ENCODE data around the gene HAGHL.
"Not testable (repeated sequence)": the region's sequence is repeated elsewhere in the genome, so short reads cannot be mapped to it uniquely, and the experiment has no call there.

HAGHL gene

GRCh38 chr16:684961-685696 lies 41.8 kb upstream of the HAGHL start:
- TF ChIP-seq, protein P1, sequence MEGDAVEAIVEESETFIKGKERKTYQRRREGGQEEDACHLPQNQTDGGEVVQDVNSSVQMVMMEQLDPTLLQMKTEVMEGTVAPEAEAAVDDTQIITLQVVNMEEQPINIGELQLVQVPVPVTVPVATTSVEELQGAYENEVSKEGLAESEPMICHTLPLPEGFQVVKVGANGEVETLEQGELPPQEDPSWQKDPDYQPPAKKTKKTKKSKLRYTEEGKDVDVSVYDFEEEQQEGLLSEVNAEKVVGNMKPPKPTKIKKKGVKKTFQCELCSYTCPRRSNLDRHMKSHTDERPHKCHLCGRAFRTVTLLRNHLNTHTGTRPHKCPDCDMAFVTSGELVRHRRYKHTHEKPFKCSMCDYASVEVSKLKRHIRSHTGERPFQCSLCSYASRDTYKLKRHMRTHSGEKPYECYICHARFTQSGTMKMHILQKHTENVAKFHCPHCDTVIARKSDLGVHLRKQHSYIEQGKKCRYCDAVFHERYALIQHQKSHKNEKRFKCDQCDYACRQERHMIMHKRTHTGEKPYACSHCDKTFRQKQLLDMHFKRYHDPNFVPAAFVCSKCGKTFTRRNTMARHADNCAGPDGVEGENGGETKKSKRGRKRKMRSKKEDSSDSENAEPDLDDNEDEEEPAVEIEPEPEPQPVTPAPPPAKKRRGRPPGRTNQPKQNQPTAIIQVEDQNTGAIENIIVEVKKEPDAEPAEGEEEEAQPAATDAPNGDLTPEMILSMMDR (IDR thresholded peaks at IDR 0.05; ENCODE audit: insufficient read depth, low read depth, low read length, missing control alignments), result no peak
- DNase-seq (ENCODE audit: low read depth), result no peak
- peak overlapping the region; percentile 57 for H3K4me3 ChIP-seq (ENCODE audit: low read length)

- TF ChIP-seq, protein P1 (IDR thresholded peaks at IDR 0.05; ENCODE audit: insufficient read depth, low read depth, low read length, missing control alignments), result peak; percentile 49
- DNase-seq (ENCODE audit: low read depth), result peak; percentile 49
- H3K4me3 ChIP-seq (ENCODE audit: low read length), result no peak overlapping the region
Measured at GRCh38 chr16:685967-686366, 40.9 kb upstream of the HAGHL start.

DNA sequence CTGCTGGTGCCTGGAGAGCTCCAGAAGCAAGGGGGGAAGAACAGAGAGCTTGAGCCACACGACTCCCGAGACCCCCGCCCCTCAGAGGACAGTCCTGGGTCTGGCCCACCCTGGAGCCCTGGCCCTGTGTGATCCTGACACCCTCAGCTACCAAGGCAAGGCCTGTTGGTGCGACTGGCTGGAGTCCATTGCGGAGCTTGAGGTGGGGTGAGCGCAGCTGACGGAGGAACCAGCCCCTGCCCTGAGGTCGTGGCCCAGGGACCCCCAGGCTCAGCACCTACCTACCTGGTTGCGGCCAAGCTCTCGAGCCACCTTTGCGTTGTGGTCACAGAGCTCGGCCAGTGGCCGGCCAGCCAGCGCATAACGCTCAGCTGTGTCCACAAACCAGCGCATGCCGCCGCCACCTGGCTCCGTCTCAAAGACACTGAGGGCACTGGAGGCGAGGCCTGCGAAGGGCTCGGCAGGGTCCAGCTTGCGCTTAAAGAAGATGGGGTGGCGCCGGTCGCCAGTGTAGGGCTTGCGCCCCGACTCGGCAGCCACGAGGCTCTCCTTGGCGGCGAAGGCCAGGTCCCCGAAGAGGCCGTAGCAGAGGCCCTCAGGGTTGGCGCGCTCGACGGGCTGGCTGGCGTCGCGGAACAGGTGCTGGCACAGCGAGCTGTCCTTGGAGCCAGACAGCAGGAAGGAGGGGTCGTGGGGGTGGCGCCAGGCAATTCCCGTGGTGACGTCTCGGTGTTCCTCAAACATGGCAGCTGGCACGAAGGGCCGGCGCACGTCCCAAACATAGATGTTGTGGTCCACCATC lies 40.2 kb upstream of the HAGHL start:
- no peak for DNase-seq (ENCODE audit: low read depth)
- H3K4me3 ChIP-seq (ENCODE audit: low read length), result no peak overlapping the region
- TF ChIP-seq, protein P1 (IDR thresholded peaks at IDR 0.05; ENCODE audit: insufficient read depth, low read depth, low read length, missing control alignments), result no peak

DNA sequence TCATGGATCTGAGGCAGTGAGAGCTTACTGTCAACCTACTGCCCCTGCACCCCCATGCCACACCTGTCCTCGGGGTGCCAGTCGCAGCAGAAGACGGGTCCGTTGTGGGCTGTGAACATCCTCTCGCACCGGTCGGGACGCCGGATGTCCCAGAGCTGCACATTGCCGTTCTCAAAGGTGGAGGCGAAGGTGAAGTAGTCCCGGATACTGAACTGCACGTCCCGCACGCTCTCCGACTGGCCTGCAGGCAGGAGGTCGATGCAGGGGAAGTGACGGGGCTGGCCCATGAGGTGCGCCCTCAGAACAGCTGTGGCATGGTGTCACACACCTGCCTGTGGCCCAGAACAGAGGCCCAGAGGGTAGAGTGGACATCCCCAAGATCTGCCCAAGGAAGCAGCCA lies 39.4 kb upstream of the HAGHL start:
- TF ChIP-seq, protein P1 (IDR thresholded peaks at IDR 0.05; ENCODE audit: insufficient read depth, low read depth, low read length, missing control alignments), result no peak
- no peak overlapping the region for H3K4me3 ChIP-seq (ENCODE audit: low read length)
- no peak for DNase-seq (ENCODE audit: low read depth)

DNA sequence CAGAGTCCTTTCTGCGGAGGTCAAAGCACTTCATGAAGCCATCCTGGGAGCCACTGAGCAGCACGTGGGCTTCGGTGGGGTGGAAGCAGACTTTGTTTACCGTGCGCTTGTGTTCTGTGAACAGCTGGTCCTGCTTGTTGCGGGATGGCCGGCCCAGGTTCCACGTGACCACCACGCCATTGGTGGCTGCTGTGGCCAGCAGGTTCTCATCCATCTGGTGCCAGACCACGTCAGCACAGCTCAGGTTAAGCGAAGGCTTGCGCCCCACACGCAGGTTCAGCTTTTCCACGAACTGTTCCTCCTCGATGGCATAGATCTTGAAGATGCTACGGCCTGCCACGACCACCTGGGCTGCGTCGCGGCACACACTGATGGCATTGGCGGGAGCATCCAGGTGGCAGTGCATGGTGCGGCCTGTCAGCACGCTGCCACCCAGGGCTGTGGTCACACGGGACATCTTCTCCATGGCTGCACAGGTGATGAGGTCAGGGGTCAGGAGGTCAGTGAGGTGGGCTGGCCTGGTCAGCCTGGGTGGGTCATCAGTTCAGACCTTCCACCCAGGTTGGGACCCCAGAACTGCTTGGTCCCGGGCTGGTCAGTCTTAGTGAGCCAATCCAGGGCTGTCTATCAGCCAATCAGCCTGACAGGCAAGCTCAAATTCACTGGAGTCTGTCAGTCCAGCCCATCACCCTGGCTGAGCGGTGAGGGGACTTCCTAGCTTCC lies 37.6 kb upstream of the HAGHL start:
- TF ChIP-seq, protein P1 (IDR thresholded peaks at IDR 0.05; ENCODE audit: insufficient read depth, low read depth, low read length, missing control alignments), result no peak
- DNase-seq (ENCODE audit: low read depth), result no peak

GRCh38 chr16:691242-691641 lies 35.7 kb upstream of the HAGHL start:
- not testable (repeated sequence) for H3K4me3 ChIP-seq (ENCODE audit: low read length)

More for the DNA sequence above, 37.6 kb upstream of the HAGHL start:
- H3K4me3 ChIP-seq (ENCODE audit: low read length), result peak overlapping the region; percentile 83

More at GRCh38 chr16:691242-691641, 35.7 kb upstream of the HAGHL start:
- not testable (repeated sequence) for DNase-seq (ENCODE audit: low read depth)
